ENCODE measurements around the gene LMLN. TPM values are rescaled to one million over a fixed set of nuclear protein-coding genes. Genes with fewer than 3 reads are reported as not detected.

The LMLN gene
- total RNA-seq, 1 donor from 2014 or later: 0.32 TPM

DNA sequence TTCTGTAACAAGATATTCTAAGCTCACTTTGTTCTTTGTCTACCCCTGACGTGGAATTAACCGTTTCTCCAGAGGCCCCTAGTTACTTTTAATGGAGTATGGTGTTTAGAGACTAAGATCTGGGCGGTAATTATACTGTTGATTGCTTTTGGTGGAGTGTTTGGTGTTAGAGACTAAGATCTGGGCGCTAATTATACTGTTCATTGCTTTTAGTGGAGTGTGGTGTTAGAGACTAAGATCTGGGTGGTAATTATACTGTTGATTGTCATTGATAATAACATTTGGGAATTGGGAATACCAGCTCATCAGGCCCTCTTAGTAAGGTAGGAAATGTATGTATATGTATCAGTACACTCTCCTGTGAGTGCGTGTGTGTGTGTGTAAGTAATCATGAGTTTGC lies 66.6 kb downstream of the LMLN start:
- intact Hi-C loops (cut with DNase I): no loop called here
- TF ChIP-seq, protein P1, sequence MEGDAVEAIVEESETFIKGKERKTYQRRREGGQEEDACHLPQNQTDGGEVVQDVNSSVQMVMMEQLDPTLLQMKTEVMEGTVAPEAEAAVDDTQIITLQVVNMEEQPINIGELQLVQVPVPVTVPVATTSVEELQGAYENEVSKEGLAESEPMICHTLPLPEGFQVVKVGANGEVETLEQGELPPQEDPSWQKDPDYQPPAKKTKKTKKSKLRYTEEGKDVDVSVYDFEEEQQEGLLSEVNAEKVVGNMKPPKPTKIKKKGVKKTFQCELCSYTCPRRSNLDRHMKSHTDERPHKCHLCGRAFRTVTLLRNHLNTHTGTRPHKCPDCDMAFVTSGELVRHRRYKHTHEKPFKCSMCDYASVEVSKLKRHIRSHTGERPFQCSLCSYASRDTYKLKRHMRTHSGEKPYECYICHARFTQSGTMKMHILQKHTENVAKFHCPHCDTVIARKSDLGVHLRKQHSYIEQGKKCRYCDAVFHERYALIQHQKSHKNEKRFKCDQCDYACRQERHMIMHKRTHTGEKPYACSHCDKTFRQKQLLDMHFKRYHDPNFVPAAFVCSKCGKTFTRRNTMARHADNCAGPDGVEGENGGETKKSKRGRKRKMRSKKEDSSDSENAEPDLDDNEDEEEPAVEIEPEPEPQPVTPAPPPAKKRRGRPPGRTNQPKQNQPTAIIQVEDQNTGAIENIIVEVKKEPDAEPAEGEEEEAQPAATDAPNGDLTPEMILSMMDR (IDR thresholded peaks at IDR 0.05): no peak
- no peak overlapping the region for H3K27ac ChIP-seq
- no peak for DNase-seq (ENCODE audit: low spot score in 2 of 2)
- no peaks in the 10 kb centered on the region for H3K4me1 ChIP-seq
- H3K36me3 ChIP-seq: peaks cover 0 to 5% of the 10 kb centered on the region in 2 donors
- no peaks in the 10 kb centered on the region for H3K9me3 ChIP-seq
- no peak overlapping the region for H3K4me3 ChIP-seq
- no peaks in the 10 kb centered on the region for H3K27me3 ChIP-seq

GRCh38 chr3:198027045-198027798 lies 67.2 kb downstream of the LMLN start:
- no peaks in the 10 kb centered on the region for H3K4me1 ChIP-seq
- DNase-seq (ENCODE audit: low spot score in 2 of 2): no peak
- H3K36me3 ChIP-seq: peaks cover 0 to 5% of the 10 kb centered on the region in 2 donors
- intact Hi-C loops (cut with DNase I): no loop called here
- H3K4me3 ChIP-seq: no peak overlapping the region
- no peak overlapping the region for H3K27ac ChIP-seq
- TF ChIP-seq, protein P1 (IDR thresholded peaks at IDR 0.05): no peak
- no peaks in the 10 kb centered on the region for H3K9me3 ChIP-seq
- no peaks in the 10 kb centered on the region for H3K27me3 ChIP-seq

DNA sequence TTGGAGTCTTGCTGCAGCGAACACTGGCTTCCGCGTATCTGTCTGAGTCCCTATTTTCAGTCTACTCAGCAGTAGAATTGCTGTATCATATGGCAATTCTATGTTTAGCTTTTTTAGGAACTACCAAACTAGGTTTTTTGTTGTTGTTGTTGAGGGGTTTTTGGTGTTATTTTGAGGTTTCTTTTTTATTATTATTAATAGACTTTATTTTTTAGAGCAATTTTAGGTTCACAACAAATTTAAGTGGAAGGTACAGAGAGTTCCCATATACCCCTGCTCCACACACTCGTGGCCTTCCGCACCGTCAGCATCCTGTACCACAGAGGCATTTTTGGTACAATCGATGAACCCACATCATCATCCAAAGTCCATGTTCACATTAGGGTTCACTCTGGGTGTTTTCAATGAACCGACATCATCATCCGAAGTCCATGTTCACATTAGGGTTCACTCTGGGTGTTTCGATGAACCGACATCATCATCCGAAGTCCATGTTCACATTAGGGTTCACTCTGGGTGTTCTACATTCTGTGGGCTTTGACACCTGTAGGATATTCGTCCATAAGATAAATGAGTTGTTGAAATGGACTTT lies 67.9 kb downstream of the LMLN start:
- no peak overlapping the region for H3K4me3 ChIP-seq
- no peaks in the 10 kb centered on the region for H3K9me3 ChIP-seq
- intact Hi-C loops (cut with DNase I): no loop called here
- TF ChIP-seq, protein P1 (IDR thresholded peaks at IDR 0.05): no peak
- H3K27me3 ChIP-seq: no peaks in the 10 kb centered on the region
- H3K36me3 ChIP-seq: peaks cover 0 to 5% of the 10 kb centered on the region in 2 donors
- H3K27ac ChIP-seq: no peak overlapping the region
- no peaks in the 10 kb centered on the region for H3K4me1 ChIP-seq
- DNase-seq (ENCODE audit: low spot score in 2 of 2): no peak

GRCh38 chr3:198028718-198029117 lies 68.7 kb downstream of the LMLN start:
- TF ChIP-seq, protein P1 (IDR thresholded peaks at IDR 0.05): no peak
- no peak for DNase-seq (ENCODE audit: low spot score in 2 of 2)

DNA sequence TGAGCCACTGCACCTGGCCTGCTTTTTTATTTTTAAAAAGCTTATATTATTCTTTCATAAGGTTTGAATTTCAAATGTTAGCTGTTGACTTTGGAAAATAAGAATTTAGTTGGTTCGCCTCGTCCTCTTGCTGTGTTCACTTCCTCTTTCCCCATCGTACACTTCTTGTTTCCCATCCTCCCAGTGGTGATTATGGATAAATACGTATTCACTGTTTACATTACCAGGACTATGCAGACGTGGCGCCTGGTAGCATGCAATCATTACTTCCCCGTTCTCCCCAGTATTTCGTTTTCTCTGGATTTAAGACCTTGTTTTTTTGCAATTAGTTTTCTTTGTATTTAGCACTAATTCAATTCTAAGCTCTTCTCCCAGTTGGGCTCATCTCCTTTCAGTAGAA lies 70.1 kb downstream of the LMLN start:
- TF ChIP-seq, protein P1 (IDR thresholded peaks at IDR 0.05): no peak
- intact Hi-C loops (cut with DNase I): no loop called here
- peaks cover 0 to 5% of the 10 kb centered on the region in 2 donors for H3K36me3 ChIP-seq
- no peak overlapping the region for H3K4me3 ChIP-seq
- no peaks in the 10 kb centered on the region for H3K27me3 ChIP-seq
- H3K4me1 ChIP-seq: no peaks in the 10 kb centered on the region
- H3K9me3 ChIP-seq: no peaks in the 10 kb centered on the region
- H3K27ac ChIP-seq: no peak overlapping the region
- no peak for DNase-seq (ENCODE audit: low spot score in 2 of 2)

More at GRCh38 chr3:198028718-198029117, 68.7 kb downstream of the LMLN start:
- Histone ChIP-seq H3K27me3 (no peaks in the 10 kb centered on the region), H3K36me3 (peaks cover 0 to 5% of the 10 kb centered on the region in 2 donors), H3K27ac (no peak overlapping the region), H3K4me3 (no peak overlapping the region), H3K4me1 (no peaks in the 10 kb centered on the region), H3K9me3 (no peaks in the 10 kb centered on the region)
- intact Hi-C loops (cut with DNase I): no loop called here

Data from ascending aorta (tissue), 2 donors.